Stimulated activated naive CD8-positive, alpha-beta T cell treated with anti-CD3 and anti-CD28 coated beads, Interleukin-15, amount 100 ng/mL, for 72 hours (primary cell): Measurements from ENCODE around the gene FBXL16.

ENCODE experiments used
- ATAC-seq: fragments of 150-1000 bp; cut with Tn5 transposase; 2 replicates; pipeline ENCODE4 v1.10.0; 2021; ENCODE audit warnings: mild to moderate bottlenecking, moderate library complexity
- DNase-seq, 2 donors: peaks; one replicate each; pipeline ENCODE4 v3.0.0; 2021 to 2022
- H3K27ac Mint-ChIP-seq, 2 donors: one replicate each; pipeline ENCODE4 v1.8.0; 2022; ENCODE audit warnings: mild to moderate bottlenecking in 2 of 2, mixed read lengths in 2 of 2, moderate library complexity in 2 of 2
- H3K27me3 Mint-ChIP-seq: one replicate; pipeline ENCODE4 v1.8.0; 2022; ENCODE audit warnings: mixed read lengths
- H3K4me1 Mint-ChIP-seq: one replicate; pipeline ENCODE4 v1.8.0; 2022; ENCODE audit warnings: mild to moderate bottlenecking, mixed read lengths
- H3K4me3 Mint-ChIP-seq, 2 donors: one replicate each; pipeline ENCODE4 v1.8.0; 2022; ENCODE audit warnings: mild to moderate bottlenecking in 2 of 2, mixed read lengths in 2 of 2, moderate library complexity in 1 of 2
- H3K9me3 Mint-ChIP-seq, 2 donors: one replicate each; pipeline ENCODE4 v1.8.0; 2022; ENCODE audit warnings: mixed read lengths in 2 of 2

Gene FBXL16

GRCh38 chr16:728131-728889 is 22.7 kb upstream of the FBXL16 start:
- ATAC-seq (peak; percentile 73), DNase-seq (peak; percentile 69 to 71)
- H3K4me1 Mint-ChIP-seq = peaks cover 30% of the 10 kb centered on the region
- no peaks in the 10 kb centered on the region for H3K9me3 Mint-ChIP-seq
- no peaks in the 10 kb centered on the region for H3K27me3 Mint-ChIP-seq
- H3K27ac Mint-ChIP-seq = peak overlapping the region in 1 of 2 donors; percentile 83
- H3K4me3 Mint-ChIP-seq = peak overlapping the region; percentile 72 to 82

- DNase-seq = peak in 1 of 2 donors; percentile 48
- no peaks in the 10 kb centered on the region for H3K9me3 Mint-ChIP-seq
- ATAC-seq = peak; percentile 33
- peak overlapping the region; percentile 47 to 72 for H3K4me3 Mint-ChIP-seq
- peaks cover 39% of the 10 kb centered on the region for H3K4me1 Mint-ChIP-seq
- H3K27ac Mint-ChIP-seq = peak overlapping the region in 1 of 2 donors; percentile 57
- no peaks in the 10 kb centered on the region for H3K27me3 Mint-ChIP-seq
These were observed 21.8 kb upstream of the FBXL16 start for GRCh38 chr16:727291-727977.

- H3K4me1 Mint-ChIP-seq = peaks cover 46% of the 10 kb centered on the region
- peak within 1 kb of the TSS; percentile 57 to 95 for H3K27ac Mint-ChIP-seq
- DNase-seq = peak; percentile 52 to 60
- peak; percentile 34 for ATAC-seq
- H3K9me3 Mint-ChIP-seq = no peaks in the 10 kb centered on the region
- peak within 1 kb of the TSS; percentile 70 to 88 for H3K4me3 Mint-ChIP-seq
- H3K27me3 Mint-ChIP-seq = no peaks in the 10 kb centered on the region
These were observed 21.1 kb upstream of the FBXL16 start, which contains the start of the genes CCDC78 and HAGHL for GRCh38 chr16:726438-727290. Gene CCDC78 (minus strand): TSS chr16:726443. CDS start chr16:726367, 76 bp downstream. Gene HAGHL (plus strand): TSS chr16:727106. CDS start chr16:727510, 404 bp downstream.

- peak overlapping the region in 1 of 2 donors; percentile 95 for H3K27ac Mint-ChIP-seq
- no peak for ATAC-seq
- no peak for DNase-seq
- peaks cover 47% of the 10 kb centered on the region for H3K4me1 Mint-ChIP-seq
- H3K27me3 Mint-ChIP-seq = no peaks in the 10 kb centered on the region
- no peaks in the 10 kb centered on the region for H3K9me3 Mint-ChIP-seq
- peak overlapping the region in 1 of 2 donors; percentile 88 for H3K4me3 Mint-ChIP-seq
These were observed 20.5 kb upstream of the FBXL16 start for GRCh38 chr16:726188-726437.

GRCh38 chr16:725463-726187 is 20.0 kb upstream of the FBXL16 start:
- Mint-ChIP-seq H3K4me3 (peak overlapping the region in 1 of 2 donors; percentile 88), H3K4me1 (peaks cover 47% of the 10 kb centered on the region), H3K27me3 (no peaks in the 10 kb centered on the region), H3K27ac (peak overlapping the region in 1 of 2 donors; percentile 95), H3K9me3 (no peaks in the 10 kb centered on the region)
- ATAC-seq (no peak), DNase-seq (no peak)

- DNase-seq (no peak), ATAC-seq (no peak)
- Mint-ChIP-seq H3K4me1 (peaks cover 52% of the 10 kb centered on the region), H3K27ac (no peak overlapping the region), H3K27me3 (no peaks in the 10 kb centered on the region), H3K9me3 (no peaks in the 10 kb centered on the region), H3K4me3 (no peak overlapping the region)
These were observed 19.4 kb upstream of the FBXL16 start for GRCh38 chr16:725041-725376.

- H3K9me3 Mint-ChIP-seq = no peaks in the 10 kb centered on the region
- H3K4me3 Mint-ChIP-seq = no peak overlapping the region
- peaks cover 57% of the 10 kb centered on the region for H3K4me1 Mint-ChIP-seq
- peak overlapping the region in 1 of 2 donors; percentile 63 for H3K27ac Mint-ChIP-seq
- no peaks in the 10 kb centered on the region for H3K27me3 Mint-ChIP-seq
- DNase-seq (no peak), ATAC-seq (no peak)
These were observed 18.8 kb upstream of the FBXL16 start for GRCh38 chr16:724188-725040.

- Mint-ChIP-seq H3K27me3 (no peaks in the 10 kb centered on the region), H3K4me1 (peaks cover 63% of the 10 kb centered on the region), H3K9me3 (no peaks in the 10 kb centered on the region), H3K4me3 (peak overlapping the region in 1 of 2 donors; percentile 13), H3K27ac (no peak overlapping the region)
- DNase-seq (no peak), ATAC-seq (no peak)
These were observed 18.1 kb upstream of the FBXL16 start for GRCh38 chr16:723695-724094.

GRCh38 chr16:722835-723633 is 17.4 kb upstream of the FBXL16 start:
- no peak overlapping the region for H3K27ac Mint-ChIP-seq

GRCh38 chr16:721765-722540 is 16.4 kb upstream of the FBXL16 start:
- peak; percentile 29 for ATAC-seq
- H3K27me3 Mint-ChIP-seq = no peaks in the 10 kb centered on the region
- H3K27ac Mint-ChIP-seq = peak overlapping the region; percentile 37 to 53
- H3K9me3 Mint-ChIP-seq = no peaks in the 10 kb centered on the region
- DNase-seq = peak; percentile 46 to 62
- H3K4me1 Mint-ChIP-seq = peaks cover 63% of the 10 kb centered on the region
- peak overlapping the region; percentile 82 to 95 for H3K4me3 Mint-ChIP-seq

More at GRCh38 chr16:722835-723633, 17.4 kb upstream of the FBXL16 start:
- ATAC-seq = no peak
- peak overlapping the region; percentile 82 to 95 for H3K4me3 Mint-ChIP-seq
- no peaks in the 10 kb centered on the region for H3K9me3 Mint-ChIP-seq
- H3K27me3 Mint-ChIP-seq = no peaks in the 10 kb centered on the region
- DNase-seq = no peak
- H3K4me1 Mint-ChIP-seq = peaks cover 63% of the 10 kb centered on the region

GRCh38 chr16:720990-721764 is 15.6 kb upstream of the FBXL16 start, which contains the start of gene ANTKMT:
Gene ANTKMT (plus strand): TSS chr16:721146. CDS start chr16:721275, 129 bp downstream.
- H3K9me3 Mint-ChIP-seq = no peaks in the 10 kb centered on the region
- H3K4me1 Mint-ChIP-seq = peaks cover 64% of the 10 kb centered on the region
- H3K27ac Mint-ChIP-seq = peak within 1 kb of the TSS; percentile 82 to 93
- ATAC-seq (peak; percentile 82), DNase-seq (peak; percentile 87 to 92)
- no peaks in the 10 kb centered on the region for H3K27me3 Mint-ChIP-seq
- peak within 1 kb of the TSS; percentile 87 to 95 for H3K4me3 Mint-ChIP-seq

- Mint-ChIP-seq H3K4me1 (peaks cover 60% of the 10 kb centered on the region), H3K4me3 (peak overlapping the region; percentile 87 to 95), H3K9me3 (no peaks in the 10 kb centered on the region), H3K27me3 (no peaks in the 10 kb centered on the region), H3K27ac (peak overlapping the region; percentile 82 to 93)
- peak; percentile 64 to 70 for DNase-seq
- ATAC-seq = peak; percentile 47
These were observed 14.9 kb upstream of the FBXL16 start for GRCh38 chr16:720447-720989.
